HUES6 (cell line): ENCODE results near the gene PNRC2.

Source experiments
- H3K27ac ChIP-seq: 2 replicates; pipeline ENCODE4 v1.7.0; 2013; ENCODE audit warnings: low read depth, mild to moderate bottlenecking, low read length, inconsistent platforms
- H3K27me3 ChIP-seq: 2 replicates; pipeline ENCODE4 v1.6.1; 2013; ENCODE audit warnings: low read length; ENCODE audit not compliant: control insufficient read depth, insufficient read depth
- H3K36me3 ChIP-seq: 2 replicates; pipeline ENCODE4 v1.6.1; 2013; ENCODE audit warnings: low read length; ENCODE audit not compliant: control insufficient read depth, insufficient read depth
- H3K4me1 ChIP-seq: 2 replicates; pipeline ENCODE4 v1.6.1; 2013; ENCODE audit warnings: low read length; ENCODE audit not compliant: control insufficient read depth, insufficient read depth
- H3K4me3 ChIP-seq: 2 replicates; pipeline ENCODE4 v1.5.1; 2013; ENCODE audit warnings: low read depth, low read length
- H3K9ac ChIP-seq: one replicate; pipeline ENCODE4 v1.6.1; 2013; ENCODE audit warnings: mild to moderate bottlenecking, low read length
- H3K9me3 ChIP-seq: 2 replicates; pipeline ENCODE4 v1.6.1; 2013; ENCODE audit warnings: low read depth, low read length; ENCODE audit not compliant: control insufficient read depth, insufficient read depth

PNRC2 gene

GRCh38 chr1:23923592-23924499 lies 35.8 kb upstream of the PNRC2 start:
- Histone ChIP-seq H3K9ac (no peak overlapping the region), H3K27me3 (no peaks in the 10 kb centered on the region), H3K4me3 (no peak overlapping the region), H3K9me3 (no peaks in the 10 kb centered on the region), H3K36me3 (no peaks in the 10 kb centered on the region), H3K4me1 (no peaks in the 10 kb centered on the region; the same call in 1 of the 2 replicates), H3K27ac (no peak overlapping the region)

- Histone ChIP-seq H3K36me3 (no peaks in the 10 kb centered on the region), H3K27me3 (no peaks in the 10 kb centered on the region), H3K9ac (no peak overlapping the region), H3K4me1 (no peaks in the 10 kb centered on the region; the same call in 1 of the 2 replicates), H3K4me3 (no peak overlapping the region), H3K9me3 (no peaks in the 10 kb centered on the region), H3K27ac (no peak overlapping the region)
Observed at GRCh38 chr1:23924601-23925000, 35.0 kb upstream of the PNRC2 start.

- no peaks in the 10 kb centered on the region for H3K36me3 ChIP-seq
- H3K27me3 ChIP-seq = no peaks in the 10 kb centered on the region
- H3K4me1 ChIP-seq = no peaks in the 10 kb centered on the region; the same call in 1 of the 2 replicates
- H3K4me3 ChIP-seq = no peak overlapping the region
- no peak overlapping the region for H3K27ac ChIP-seq
- no peaks in the 10 kb centered on the region for H3K9me3 ChIP-seq
- H3K9ac ChIP-seq = no peak overlapping the region
Observed at GRCh38 chr1:23925279-23925678, 34.3 kb upstream of the PNRC2 start.

GRCh38 chr1:23927097-23927496 lies 32.5 kb upstream of the PNRC2 start:
- Histone ChIP-seq H3K36me3 (no peaks in the 10 kb centered on the region), H3K27ac (no peak overlapping the region), H3K9me3 (no peaks in the 10 kb centered on the region), H3K9ac (no peak overlapping the region), H3K4me1 (no peaks in the 10 kb centered on the region), H3K4me3 (no peak overlapping the region), H3K27me3 (no peaks in the 10 kb centered on the region)

GRCh38 chr1:23928789-23929188 lies 30.8 kb upstream of the PNRC2 start:
- Histone ChIP-seq H3K4me3 (no peak overlapping the region), H3K27me3 (no peaks in the 10 kb centered on the region), H3K36me3 (no peaks in the 10 kb centered on the region), H3K27ac (no peak overlapping the region), H3K4me1 (no peaks in the 10 kb centered on the region), H3K9me3 (no peaks in the 10 kb centered on the region), H3K9ac (no peak overlapping the region)

- H3K27me3 ChIP-seq = no peaks in the 10 kb centered on the region
- no peak overlapping the region for H3K27ac ChIP-seq
- H3K9ac ChIP-seq = no peak overlapping the region
- H3K36me3 ChIP-seq = no peaks in the 10 kb centered on the region
- H3K4me1 ChIP-seq = no peaks in the 10 kb centered on the region
- H3K9me3 ChIP-seq = peaks cover 3% of the 10 kb centered on the region; the same call in 1 of the 2 replicates
- no peak overlapping the region for H3K4me3 ChIP-seq
Observed at GRCh38 chr1:23930270-23930669, 29.4 kb upstream of the PNRC2 start.

GRCh38 chr1:23930861-23931490 lies 28.7 kb upstream of the PNRC2 start:
- Histone ChIP-seq H3K27ac (no peak overlapping the region), H3K4me1 (no peaks in the 10 kb centered on the region), H3K27me3 (no peaks in the 10 kb centered on the region), H3K4me3 (no peak overlapping the region), H3K9me3 (peaks cover 3% of the 10 kb centered on the region; the same call in 1 of the 2 replicates), H3K36me3 (no peaks in the 10 kb centered on the region), H3K9ac (no peak overlapping the region)

GRCh38 chr1:23931491-23931880 lies 28.1 kb upstream of the PNRC2 start:
- H3K36me3 ChIP-seq = no peaks in the 10 kb centered on the region
- H3K27me3 ChIP-seq = no peaks in the 10 kb centered on the region
- no peak overlapping the region for H3K27ac ChIP-seq
- 0 out of 2 replicates have a peak, but pooled peaks cover under 1% of the 10 kb centered on the region for H3K4me1 ChIP-seq
- H3K9ac ChIP-seq = no peak overlapping the region
- H3K4me3 ChIP-seq = no peak overlapping the region
- peaks cover 3% of the 10 kb centered on the region; the same call in 1 of the 2 replicates for H3K9me3 ChIP-seq

- no peak overlapping the region for H3K9ac ChIP-seq
- no peaks in the 10 kb centered on the region for H3K36me3 ChIP-seq
- H3K4me1 ChIP-seq = 0 out of 2 replicates have a peak, but pooled peaks cover 2% of the 10 kb centered on the region
- no peak overlapping the region; the same call in 1 of the 2 replicates for H3K4me3 ChIP-seq
- H3K27ac ChIP-seq = no peak overlapping the region
- H3K9me3 ChIP-seq = peaks cover 3% of the 10 kb centered on the region; the same call in 1 of the 2 replicates
- H3K27me3 ChIP-seq = no peaks in the 10 kb centered on the region
Observed at GRCh38 chr1:23936481-23937176, 23.0 kb upstream of the PNRC2 start.

GRCh38 chr1:23947366-23947765 lies 12.3 kb upstream of the PNRC2 start:
- H3K27me3 ChIP-seq = no peaks in the 10 kb centered on the region
- no peaks in the 10 kb centered on the region for H3K36me3 ChIP-seq
- no peak overlapping the region for H3K27ac ChIP-seq
- H3K9me3 ChIP-seq = no peaks in the 10 kb centered on the region
- no peak overlapping the region for H3K4me3 ChIP-seq
- no peak overlapping the region for H3K9ac ChIP-seq
- no peaks in the 10 kb centered on the region for H3K4me1 ChIP-seq
